Astrocyte of the cerebellum (primary cell): Measurements from ENCODE around the gene DPY19L2.
"Not testable (repeated sequence)": the region's sequence is repeated elsewhere in the genome, so short reads cannot be mapped to it uniquely, and the experiment has no call there.

Source experiments
- DNase-seq: peaks from one replicate; pipeline ENCODE4 v3.0.0-alpha.2; 2011; ENCODE audit warnings: low read depth
- H3K4me3 ChIP-seq: 2 replicates; pipeline ENCODE4 v1.5.1; 2011; ENCODE audit warnings: mild to moderate bottlenecking, low read depth, low read length, moderate library complexity
- in situ Hi-C: cut with HindIII; loops from 2 replicates; pipeline ENCODE4 v1.10.0; 2017; ENCODE audit warnings: low sequenced_read_pairs
- TF ChIP-seq, protein P1 (sequence below): IDR thresholded peaks from 2 replicates; pipeline ENCODE4 v1.5.1; 2012; ENCODE audit warnings: low read length, low read depth, moderate library complexity, mild to moderate bottlenecking; ENCODE audit errors: missing control alignments

DPY19L2 gene

DNA sequence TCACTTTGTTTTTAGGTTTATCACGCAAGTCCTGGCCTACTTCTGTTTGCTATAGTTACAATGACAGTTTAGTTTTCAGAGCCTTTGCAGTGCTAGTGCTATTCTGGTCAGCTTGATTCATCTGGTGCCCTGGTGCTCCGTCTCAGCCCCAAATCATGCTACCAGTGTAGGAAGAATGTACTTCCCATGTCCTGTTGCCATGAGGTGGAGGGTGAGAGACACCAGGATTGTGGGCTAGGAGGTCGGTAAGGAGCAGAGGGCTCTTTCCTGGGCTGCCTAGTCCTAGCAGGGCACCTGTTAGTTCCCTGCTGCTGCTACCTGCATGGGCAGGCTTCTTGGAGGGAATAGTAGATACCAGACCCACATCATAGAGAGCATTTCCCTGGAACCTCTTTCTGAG is 63.3 kb downstream of the DPY19L2 start:
- DNase-seq, in situ Hi-C loops, H3K4me3 ChIP-seq: not testable (repeated sequence)

DNA sequence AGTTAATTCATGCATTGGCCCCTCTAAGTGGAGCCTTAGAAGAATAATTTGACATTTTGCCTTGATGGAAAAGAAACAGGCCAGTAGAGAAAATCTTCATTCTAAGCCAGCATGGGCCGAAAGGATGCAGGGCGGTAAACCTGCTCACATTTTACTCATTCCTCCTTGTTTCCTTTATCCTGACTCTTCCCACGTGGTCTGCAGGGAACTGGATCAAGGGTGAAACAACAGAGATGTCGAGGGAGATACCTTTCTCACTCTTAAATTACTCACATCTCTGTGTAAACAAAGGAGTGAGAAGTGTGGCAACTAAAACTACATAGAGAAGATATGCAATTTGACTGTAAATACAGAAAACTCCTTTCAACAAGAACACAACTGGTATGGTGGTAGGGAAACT is 73.5 kb downstream of the DPY19L2 start:
- DNase-seq, in situ Hi-C loops: not testable (repeated sequence)

DNA sequence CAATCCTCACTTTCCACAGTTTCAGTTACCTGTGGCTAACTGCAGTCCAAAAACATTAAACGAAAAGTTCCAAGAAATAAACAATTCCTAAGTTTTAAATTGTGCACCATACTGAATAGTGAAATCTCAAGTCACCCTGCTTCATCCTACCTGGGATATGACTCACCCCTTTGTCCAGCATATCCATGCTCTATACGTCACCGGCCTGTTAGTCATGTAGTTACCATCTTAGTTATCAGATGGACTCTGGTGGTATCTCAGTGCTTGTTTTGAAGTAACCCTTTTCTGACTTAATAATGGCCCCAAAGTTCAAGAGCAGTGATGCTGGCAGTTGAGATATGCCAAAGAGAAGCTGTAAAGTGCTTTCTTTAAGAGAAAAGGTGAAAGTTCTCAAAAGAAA is 83.9 kb downstream of the DPY19L2 start:
- H3K4me3 ChIP-seq, DNase-seq, in situ Hi-C loops: not testable (repeated sequence)

More for the DNA sequence above, 73.5 kb downstream of the DPY19L2 start:
- H3K4me3 ChIP-seq, result not testable (repeated sequence)

DNA sequence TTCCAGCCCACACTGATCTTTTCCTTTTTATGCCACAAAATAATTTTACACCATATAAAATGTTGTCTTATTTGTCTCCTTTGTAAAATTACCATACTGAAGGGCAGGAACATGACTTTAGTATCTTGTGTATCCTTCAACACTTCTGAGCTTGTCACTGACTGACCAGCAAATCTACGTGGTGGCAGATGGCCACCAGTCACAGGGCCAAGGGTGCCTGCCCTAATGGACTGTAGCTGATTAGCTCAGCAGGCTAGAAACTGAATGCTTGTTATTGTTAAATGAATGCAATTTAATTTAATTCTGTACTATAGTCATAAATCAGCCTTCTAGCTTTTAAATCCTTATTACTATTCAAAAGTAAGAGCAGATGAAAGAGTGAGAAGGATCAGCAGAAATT is 85.0 kb downstream of the DPY19L2 start:
- H3K4me3 ChIP-seq, in situ Hi-C loops, DNase-seq: not testable (repeated sequence)

DNA sequence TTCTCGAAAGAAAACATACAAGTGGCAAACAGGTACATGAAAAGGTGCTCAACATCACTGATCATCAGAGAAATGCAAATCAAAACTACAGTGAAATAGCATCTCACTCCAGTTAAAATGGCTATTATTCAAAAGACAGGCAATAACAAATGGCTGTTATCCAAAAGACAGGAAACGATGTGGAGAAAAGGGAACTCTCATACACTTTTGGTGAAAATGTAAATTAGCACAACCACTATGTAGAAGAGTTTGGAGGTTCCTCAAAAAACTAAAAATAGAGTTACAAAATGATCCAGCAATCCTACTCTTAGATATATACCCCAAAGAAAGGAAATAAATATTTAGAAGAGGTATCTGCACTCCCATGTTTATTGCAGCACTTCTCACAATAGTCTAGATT is 90.7 kb downstream of the DPY19L2 start:
- H3K4me3 ChIP-seq, in situ Hi-C loops, DNase-seq: not testable (repeated sequence)

DNA sequence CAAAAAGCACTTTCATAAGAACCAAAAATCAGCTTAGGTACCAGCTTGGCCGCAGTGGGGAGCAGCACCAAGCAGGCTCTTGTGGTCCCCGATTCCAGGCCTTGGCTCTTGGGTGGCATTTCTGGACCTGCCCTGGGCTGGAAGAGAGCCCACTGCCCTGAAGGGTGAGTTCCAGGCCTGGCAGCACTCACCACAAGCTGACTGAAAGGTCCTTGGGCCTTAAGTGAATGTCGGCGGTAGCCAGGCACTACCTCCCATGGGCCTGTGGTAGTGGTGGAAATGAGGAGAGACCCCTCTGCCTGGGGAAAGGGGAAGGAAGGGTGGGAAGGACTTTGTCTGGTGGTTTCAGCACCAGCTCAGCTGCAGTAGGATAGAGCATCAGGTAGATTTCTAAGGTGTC is 96.3 kb downstream of the DPY19L2 start:
- in situ Hi-C loops, DNase-seq: not testable (repeated sequence)

DNA sequence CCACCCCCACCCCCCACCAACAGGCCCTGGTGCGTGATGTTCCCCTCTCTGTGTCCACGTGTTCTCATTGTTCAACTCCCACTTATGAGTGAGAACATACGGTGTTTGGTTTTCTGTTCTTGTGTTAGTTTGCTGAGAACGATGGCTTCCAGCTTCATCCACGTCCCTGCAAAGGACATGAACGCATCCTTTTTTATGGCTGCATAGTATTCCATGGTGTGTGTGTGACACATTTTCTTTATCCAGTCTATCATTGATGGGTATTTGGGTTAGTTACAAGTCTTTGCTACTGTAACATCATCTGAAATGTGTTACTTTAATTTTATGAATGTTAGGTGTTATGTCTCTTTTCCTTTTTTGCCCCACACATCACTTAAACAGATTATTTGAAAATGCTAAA is 109.8 kb downstream of the DPY19L2 start:
- in situ Hi-C loops, H3K4me3 ChIP-seq, DNase-seq: not testable (repeated sequence)

More for the DNA sequence above, 96.3 kb downstream of the DPY19L2 start:
- H3K4me3 ChIP-seq, result not testable (repeated sequence)

DNA sequence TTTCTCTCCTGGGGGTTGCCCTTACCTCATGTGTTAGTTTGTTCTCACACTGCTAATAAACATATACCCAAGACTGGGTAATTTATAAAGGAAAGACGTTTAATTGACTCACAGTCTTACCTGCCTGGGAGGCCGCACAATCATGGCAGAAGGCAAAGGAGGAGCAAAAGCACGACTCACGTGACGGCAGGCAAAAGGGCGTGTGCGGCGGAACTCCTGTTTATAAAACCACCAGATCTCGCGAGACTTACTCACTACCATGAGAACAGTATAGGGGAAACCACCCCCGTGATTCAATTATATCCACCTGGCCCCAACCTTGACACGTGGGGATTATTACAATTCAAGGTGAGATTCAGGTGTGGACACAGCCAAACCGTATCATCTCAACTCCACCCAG is 116.9 kb downstream of the DPY19L2 start:
- H3K4me3 ChIP-seq, in situ Hi-C loops, DNase-seq: not testable (repeated sequence)

DNA sequence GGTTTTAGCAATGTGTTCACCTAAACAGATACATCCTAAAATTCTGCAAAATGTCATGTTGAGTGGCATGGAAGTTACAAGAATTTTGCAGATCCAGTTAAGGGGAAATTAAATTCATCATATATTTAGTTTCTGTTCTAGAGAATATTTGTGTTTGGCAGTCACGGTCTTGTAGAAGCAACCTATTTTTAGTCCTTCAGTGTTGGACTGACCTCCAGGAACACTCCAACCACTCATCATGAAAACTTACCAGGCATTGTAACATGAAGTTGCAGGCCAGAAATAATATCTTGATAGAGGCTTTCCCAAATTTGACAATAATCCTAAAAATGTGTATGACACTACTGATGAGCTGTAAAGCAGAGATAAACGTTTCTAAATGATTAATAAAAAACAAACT is 119.3 kb downstream of the DPY19L2 start:
- DNase-seq, in situ Hi-C loops: not testable (repeated sequence)

DNA sequence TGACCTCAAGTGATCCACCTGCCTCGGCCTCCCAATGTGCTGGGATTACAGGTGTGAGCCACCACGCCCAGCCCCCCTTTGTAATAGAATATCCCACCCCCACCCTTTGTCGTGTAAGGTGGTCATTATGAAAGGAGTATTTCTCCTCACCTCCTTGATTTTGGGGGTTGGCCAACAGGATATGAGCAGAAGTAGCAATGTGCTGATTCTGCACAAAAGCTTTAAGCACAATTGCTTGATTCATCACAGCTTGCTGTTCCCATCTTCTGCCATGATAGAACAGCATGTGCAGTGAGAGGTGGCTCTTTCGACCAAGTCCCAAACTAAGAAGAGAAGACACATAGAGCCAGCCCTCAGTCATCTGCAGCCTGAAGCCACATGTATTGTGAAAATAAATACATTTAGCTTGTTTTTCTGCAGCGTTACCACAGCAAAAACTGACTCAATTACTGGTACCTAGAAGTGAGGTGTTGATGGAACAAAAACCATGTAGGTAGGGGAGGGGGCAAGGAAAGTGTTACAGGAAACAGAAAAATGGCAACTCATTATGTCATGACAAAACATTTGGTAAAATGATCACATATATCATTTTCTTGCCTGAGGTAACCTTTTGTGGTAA is 122.9 kb downstream of the DPY19L2 start:
- H3K4me3 ChIP-seq, in situ Hi-C loops, DNase-seq: not testable (repeated sequence)

More for the DNA sequence above, 119.3 kb downstream of the DPY19L2 start:
- not testable (repeated sequence) for H3K4me3 ChIP-seq

DNA sequence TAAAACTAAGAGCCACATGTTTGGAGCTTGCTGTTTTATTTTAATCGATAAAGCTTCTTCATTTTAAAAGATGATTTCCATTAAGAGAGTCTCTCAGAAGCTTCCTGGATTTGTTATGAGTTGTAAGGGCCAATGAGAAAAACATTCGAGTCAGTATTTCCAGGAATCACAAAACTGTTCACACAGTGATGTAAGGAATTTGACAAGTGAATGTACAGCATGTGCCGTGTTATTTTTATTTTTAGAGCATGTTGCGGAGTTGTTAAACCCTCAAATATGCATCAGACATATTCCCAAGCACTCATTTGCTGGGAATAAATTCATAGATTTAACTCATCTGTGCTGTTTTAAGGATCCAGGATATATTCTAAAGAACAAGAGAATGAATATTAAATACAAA is 129.6 kb downstream of the DPY19L2 start:
- DNase-seq, H3K4me3 ChIP-seq, in situ Hi-C loops: not testable (repeated sequence)

DNA sequence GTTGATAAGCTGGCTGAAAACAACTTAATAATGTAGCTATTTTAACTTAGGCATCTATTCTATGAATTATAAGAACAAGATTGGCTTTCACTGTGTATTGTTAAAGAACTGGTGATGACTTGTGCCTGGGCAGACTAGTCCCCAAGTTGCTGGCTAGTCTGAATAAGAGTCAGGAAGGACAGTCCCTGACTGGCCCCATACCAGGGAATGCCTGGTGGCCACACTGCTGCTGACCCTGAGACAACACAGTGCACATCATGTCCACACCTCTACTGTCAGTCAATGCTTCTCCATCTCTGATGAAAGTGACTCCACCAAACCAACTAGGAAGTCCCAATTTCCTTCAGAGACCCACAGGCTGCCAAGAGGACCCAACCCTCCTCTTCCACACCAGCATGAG is 130.5 kb downstream of the DPY19L2 start:
- in situ Hi-C loops, H3K4me3 ChIP-seq, DNase-seq: not testable (repeated sequence)

DNA sequence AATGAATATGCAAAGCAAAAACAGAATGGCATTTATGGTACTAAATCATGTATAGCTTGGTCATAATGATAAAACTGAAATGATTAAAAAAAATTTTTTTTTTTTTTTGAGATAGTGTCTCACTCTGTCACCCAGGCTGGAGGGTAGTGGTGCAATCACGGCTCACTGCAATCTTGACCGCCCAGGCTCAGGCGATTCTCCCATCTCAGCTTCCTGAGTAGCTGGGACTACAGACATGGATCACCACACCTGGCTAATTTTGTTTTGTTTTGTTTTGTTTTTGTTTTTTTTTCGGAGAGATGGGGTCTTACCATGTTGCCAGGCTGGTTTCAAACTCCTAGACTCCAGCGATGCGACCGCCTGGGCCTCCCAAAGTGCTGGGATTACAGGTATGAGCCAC is 138.7 kb downstream of the DPY19L2 start:
- DNase-seq, H3K4me3 ChIP-seq, in situ Hi-C loops: not testable (repeated sequence)

DNA sequence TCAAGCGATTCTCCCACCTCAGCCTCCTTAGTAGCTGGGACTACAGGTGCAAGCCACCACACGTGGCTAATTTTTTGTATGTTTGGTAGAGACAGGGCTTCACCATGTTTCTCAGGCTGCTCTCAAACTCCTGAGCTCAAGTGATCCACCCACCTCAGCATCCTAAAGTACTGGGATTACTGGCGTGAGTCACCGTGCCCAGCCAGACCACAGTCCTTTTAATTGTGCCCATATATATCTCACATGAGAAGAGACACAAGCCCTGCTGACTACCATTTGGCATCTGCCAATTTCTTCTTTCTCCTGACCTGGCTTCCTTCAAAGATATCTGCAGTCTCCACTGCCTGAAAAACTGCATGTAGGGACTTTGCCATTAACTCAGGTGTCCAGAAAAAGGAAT is 142.5 kb downstream of the DPY19L2 start:
- in situ Hi-C loops, result no loop called here
- TF ChIP-seq, protein P1, sequence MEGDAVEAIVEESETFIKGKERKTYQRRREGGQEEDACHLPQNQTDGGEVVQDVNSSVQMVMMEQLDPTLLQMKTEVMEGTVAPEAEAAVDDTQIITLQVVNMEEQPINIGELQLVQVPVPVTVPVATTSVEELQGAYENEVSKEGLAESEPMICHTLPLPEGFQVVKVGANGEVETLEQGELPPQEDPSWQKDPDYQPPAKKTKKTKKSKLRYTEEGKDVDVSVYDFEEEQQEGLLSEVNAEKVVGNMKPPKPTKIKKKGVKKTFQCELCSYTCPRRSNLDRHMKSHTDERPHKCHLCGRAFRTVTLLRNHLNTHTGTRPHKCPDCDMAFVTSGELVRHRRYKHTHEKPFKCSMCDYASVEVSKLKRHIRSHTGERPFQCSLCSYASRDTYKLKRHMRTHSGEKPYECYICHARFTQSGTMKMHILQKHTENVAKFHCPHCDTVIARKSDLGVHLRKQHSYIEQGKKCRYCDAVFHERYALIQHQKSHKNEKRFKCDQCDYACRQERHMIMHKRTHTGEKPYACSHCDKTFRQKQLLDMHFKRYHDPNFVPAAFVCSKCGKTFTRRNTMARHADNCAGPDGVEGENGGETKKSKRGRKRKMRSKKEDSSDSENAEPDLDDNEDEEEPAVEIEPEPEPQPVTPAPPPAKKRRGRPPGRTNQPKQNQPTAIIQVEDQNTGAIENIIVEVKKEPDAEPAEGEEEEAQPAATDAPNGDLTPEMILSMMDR, result no peak
- no peak overlapping the region for H3K4me3 ChIP-seq
- no peak for DNase-seq
